ENCODE data around the gene COL15A1. TPM values are rescaled to one million over a fixed set of nuclear protein-coding genes. Genes with fewer than 3 reads are reported as not detected.

The COL15A1 gene
- total RNA-seq, 1 experiment from 2014 or later = 0.04 TPM

DNA sequence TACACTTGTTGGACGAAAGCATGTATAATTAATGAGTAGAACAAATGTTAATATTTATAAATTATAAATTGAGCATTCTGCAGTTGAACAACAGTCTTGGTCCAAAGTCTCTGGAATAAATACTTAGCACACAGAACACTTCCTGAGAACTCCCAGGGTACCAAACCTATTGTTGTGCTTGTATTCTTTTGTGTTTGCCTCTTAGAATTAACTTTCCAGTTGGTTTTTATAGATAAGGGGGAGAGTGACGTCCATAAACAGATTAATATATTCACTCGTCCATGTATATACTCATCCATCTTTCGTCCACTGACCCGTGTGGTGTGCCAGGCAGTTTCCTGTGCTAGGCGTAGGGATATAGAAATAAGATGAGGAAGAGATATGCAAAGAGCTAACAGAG lies 98.9 kb downstream of the COL15A1 start:
- no peaks in the 10 kb centered on the region for H3K27me3 ChIP-seq (replicated peaks; ENCODE audit: insufficient read depth, low read depth, low read length, poor library complexity)
- DNase-seq (ENCODE audit: low spot score) = no peak
- H3K36me3 ChIP-seq (ENCODE audit: insufficient read depth, low read length, poor library complexity, severe bottlenecking) = no peaks in the 10 kb centered on the region
- no peak for TF ChIP-seq EZH2 (IDR thresholded peaks at IDR 0.05; ENCODE audit: borderline replicate concordance, low read depth, low read length, poor library complexity, severe bottlenecking)
- TF ChIP-seq, protein P1, sequence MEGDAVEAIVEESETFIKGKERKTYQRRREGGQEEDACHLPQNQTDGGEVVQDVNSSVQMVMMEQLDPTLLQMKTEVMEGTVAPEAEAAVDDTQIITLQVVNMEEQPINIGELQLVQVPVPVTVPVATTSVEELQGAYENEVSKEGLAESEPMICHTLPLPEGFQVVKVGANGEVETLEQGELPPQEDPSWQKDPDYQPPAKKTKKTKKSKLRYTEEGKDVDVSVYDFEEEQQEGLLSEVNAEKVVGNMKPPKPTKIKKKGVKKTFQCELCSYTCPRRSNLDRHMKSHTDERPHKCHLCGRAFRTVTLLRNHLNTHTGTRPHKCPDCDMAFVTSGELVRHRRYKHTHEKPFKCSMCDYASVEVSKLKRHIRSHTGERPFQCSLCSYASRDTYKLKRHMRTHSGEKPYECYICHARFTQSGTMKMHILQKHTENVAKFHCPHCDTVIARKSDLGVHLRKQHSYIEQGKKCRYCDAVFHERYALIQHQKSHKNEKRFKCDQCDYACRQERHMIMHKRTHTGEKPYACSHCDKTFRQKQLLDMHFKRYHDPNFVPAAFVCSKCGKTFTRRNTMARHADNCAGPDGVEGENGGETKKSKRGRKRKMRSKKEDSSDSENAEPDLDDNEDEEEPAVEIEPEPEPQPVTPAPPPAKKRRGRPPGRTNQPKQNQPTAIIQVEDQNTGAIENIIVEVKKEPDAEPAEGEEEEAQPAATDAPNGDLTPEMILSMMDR (conservative IDR thresholded peaks at IDR 0.05; ENCODE audit: low read depth, low read length) = no peak
- POLR2A ChIA-PET (ENCODE audit: low non-redundant PET) = no interaction called here
- no peaks in the 10 kb centered on the region for H3K4me1 ChIP-seq (ENCODE audit: insufficient read depth, low read length, poor library complexity, severe bottlenecking)
- H3K27ac ChIP-seq (ENCODE audit: low read depth, low read length, poor library complexity, severe bottlenecking) = no peak overlapping the region
- intact Hi-C loops (cut with micrococcal nuclease; ENCODE audit: unreplicated experiment) = no loop called here
- BruUV-seq (replicated peaks) = no TSS peak
- no peaks in the 10 kb centered on the region for H3K9me3 ChIP-seq (ENCODE audit: low read depth, low read length, poor library complexity, severe bottlenecking)
- CTCF ChIA-PET = no interaction called here
- no peak overlapping the region for H3K4me3 ChIP-seq (ENCODE audit: low read depth, low read length, poor library complexity, severe bottlenecking)

- no TSS peak for BruUV-seq (replicated peaks)
- no peaks in the 10 kb centered on the region for H3K36me3 ChIP-seq (ENCODE audit: insufficient read depth, low read length, poor library complexity, severe bottlenecking)
- H3K4me3 ChIP-seq (ENCODE audit: low read depth, low read length, poor library complexity, severe bottlenecking) = no peak overlapping the region
- no peak overlapping the region for H3K27ac ChIP-seq (ENCODE audit: low read depth, low read length, poor library complexity, severe bottlenecking)
- DNase-seq (ENCODE audit: low spot score) = no peak
- POLR2A ChIA-PET (ENCODE audit: low non-redundant PET) = no interaction called here
- CTCF ChIA-PET = no interaction called here
- intact Hi-C loops (cut with micrococcal nuclease; ENCODE audit: unreplicated experiment) = no loop called here
- TF ChIP-seq, protein P1 (conservative IDR thresholded peaks at IDR 0.05; ENCODE audit: low read depth, low read length) = no peak
- no peak for TF ChIP-seq EZH2 (IDR thresholded peaks at IDR 0.05; ENCODE audit: borderline replicate concordance, low read depth, low read length, poor library complexity, severe bottlenecking)
- H3K27me3 ChIP-seq (replicated peaks; ENCODE audit: insufficient read depth, low read depth, low read length, poor library complexity) = no peaks in the 10 kb centered on the region
- no peaks in the 10 kb centered on the region for H3K9me3 ChIP-seq (ENCODE audit: low read depth, low read length, poor library complexity, severe bottlenecking)
- H3K4me1 ChIP-seq (ENCODE audit: insufficient read depth, low read length, poor library complexity, severe bottlenecking) = no peaks in the 10 kb centered on the region
These were observed 101.1 kb downstream of the COL15A1 start for GRCh38 chr9:99044827-99045226.

GRCh38 chr9:99046068-99046467 lies 102.4 kb downstream of the COL15A1 start:
- TF ChIP-seq, protein P1 (conservative IDR thresholded peaks at IDR 0.05; ENCODE audit: low read depth, low read length) = no peak
- no peak for TF ChIP-seq EZH2 (IDR thresholded peaks at IDR 0.05; ENCODE audit: borderline replicate concordance, low read depth, low read length, poor library complexity, severe bottlenecking)
- no peak overlapping the region for H3K27ac ChIP-seq (ENCODE audit: low read depth, low read length, poor library complexity, severe bottlenecking)
- H3K27me3 ChIP-seq (replicated peaks; ENCODE audit: insufficient read depth, low read depth, low read length, poor library complexity) = no peaks in the 10 kb centered on the region
- no peak overlapping the region for H3K4me3 ChIP-seq (ENCODE audit: low read depth, low read length, poor library complexity, severe bottlenecking)
- POLR2A ChIA-PET (ENCODE audit: low non-redundant PET) = no interaction called here
- no peaks in the 10 kb centered on the region for H3K9me3 ChIP-seq (ENCODE audit: low read depth, low read length, poor library complexity, severe bottlenecking)
- DNase-seq (ENCODE audit: low spot score) = no peak
- no peaks in the 10 kb centered on the region for H3K36me3 ChIP-seq (ENCODE audit: insufficient read depth, low read length, poor library complexity, severe bottlenecking)
- BruUV-seq (replicated peaks) = no TSS peak
- intact Hi-C loops (cut with micrococcal nuclease; ENCODE audit: unreplicated experiment) = no loop called here
- no peaks in the 10 kb centered on the region for H3K4me1 ChIP-seq (ENCODE audit: insufficient read depth, low read length, poor library complexity, severe bottlenecking)
- CTCF ChIA-PET = no interaction called here

Measured in A673 (cell line).